ENCODE results near the gene GPR137B.

DNA sequence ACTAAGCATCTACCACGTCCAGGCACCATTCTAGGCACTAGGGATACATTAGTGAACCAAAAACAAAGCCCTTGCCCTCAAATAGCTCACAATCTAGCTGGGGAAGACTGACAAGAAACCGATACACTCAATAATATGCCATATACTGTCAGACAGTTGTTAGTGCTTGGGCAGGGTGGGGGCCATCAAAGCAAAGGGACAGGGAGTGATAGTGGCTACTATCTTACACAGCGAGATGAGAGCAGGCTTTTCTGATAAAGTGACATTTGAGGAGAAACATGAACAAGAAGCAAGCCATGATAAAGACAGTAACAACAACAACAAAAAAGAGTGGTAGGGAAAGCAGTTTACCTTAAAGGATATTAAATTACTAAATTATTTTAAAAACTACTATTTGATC lies 98.3 kb downstream of the GPR137B start:
- no peak for TF ChIP-seq TAF1 (IDR thresholded peaks at IDR 0.05; ENCODE audit: borderline replicate concordance, low read depth, low read length)
- TF ChIP-seq POLR2A (IDR thresholded peaks at IDR 0.05; ENCODE audit: low read depth, low read length): no peak
- TF ChIP-seq POLR2AphosphoS5 (IDR thresholded peaks at IDR 0.05; ENCODE audit: low read depth, low read length): no peak
